Measurements from ENCODE around the gene UBALD2.
"Not testable (repeated sequence)": the region's sequence is repeated elsewhere in the genome, so short reads cannot be mapped to it uniquely, and the experiment has no call there.

Gene UBALD2

DNA sequence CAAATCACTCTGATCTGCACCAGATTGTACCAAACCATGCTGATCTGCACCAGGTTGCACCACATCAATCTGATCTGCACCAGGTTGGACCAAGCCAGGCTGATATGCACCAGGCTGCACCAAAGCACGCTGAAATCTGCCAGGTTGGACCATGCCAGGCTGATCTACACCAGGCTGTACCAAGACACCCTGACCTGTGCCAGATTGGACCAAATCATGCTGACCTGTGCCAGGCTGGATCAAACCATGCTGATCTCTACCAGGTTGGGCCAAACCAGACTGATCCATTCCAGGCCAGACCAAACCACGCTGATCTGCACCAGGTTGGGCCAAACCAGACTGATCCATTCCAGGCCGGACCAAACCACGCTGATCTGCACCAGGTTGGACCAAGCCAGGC, 27.4 kb downstream of the UBALD2 start:
- no peaks in the 10 kb centered on the region for H3K9me3 Mint-ChIP-seq

GRCh38 chr17:76293106-76293505, 28.0 kb downstream of the UBALD2 start:
- ATAC-seq (ENCODE audit: low read depth) (no peak), DNase-seq (ENCODE audit: low spot score in 2 of 2) (no peak)
- H3K4me3 Mint-ChIP-seq, result no peak overlapping the region
- no peaks in the 10 kb centered on the region for H3K4me1 Mint-ChIP-seq
- no peaks in the 10 kb centered on the region for H3K36me3 Mint-ChIP-seq
- H3K27me3 Mint-ChIP-seq, result no peaks in the 10 kb centered on the region
- no peak overlapping the region for H3K27ac Mint-ChIP-seq
- H3K9me3 Mint-ChIP-seq, result no peaks in the 10 kb centered on the region

More for the DNA sequence above, 27.4 kb downstream of the UBALD2 start:
- ATAC-seq (ENCODE audit: low read depth) (no peak), DNase-seq (ENCODE audit: low spot score in 2 of 2) (no peak)
- no peaks in the 10 kb centered on the region for H3K4me1 Mint-ChIP-seq
- no peak overlapping the region for H3K27ac Mint-ChIP-seq
- H3K36me3 Mint-ChIP-seq, result no peaks in the 10 kb centered on the region
- H3K27me3 Mint-ChIP-seq, result no peaks in the 10 kb centered on the region
- no peak overlapping the region for H3K4me3 Mint-ChIP-seq

DNA sequence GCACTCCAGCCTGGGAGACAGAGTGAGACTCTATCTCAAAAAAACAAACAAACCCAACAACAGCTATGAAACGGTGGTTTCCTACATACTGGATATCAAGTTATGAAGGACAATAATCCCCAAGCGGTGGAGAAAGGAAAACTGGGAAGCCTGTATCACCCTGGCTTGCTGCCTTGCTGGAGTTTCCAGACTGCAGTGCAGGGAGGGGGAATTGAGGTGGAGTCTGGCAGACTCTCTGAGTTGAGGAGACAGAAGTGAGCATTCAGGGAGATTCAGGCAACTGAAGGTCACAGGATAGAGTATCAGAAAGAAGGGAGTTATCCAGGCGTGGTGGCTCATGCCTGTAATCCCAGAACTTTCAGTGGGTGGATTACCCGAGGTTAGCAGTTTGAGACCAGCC, 31.0 kb downstream of the UBALD2 start:
- ATAC-seq (ENCODE audit: low read depth) (no peak), DNase-seq (ENCODE audit: low spot score in 2 of 2) (no peak)
- H3K9me3 Mint-ChIP-seq, result no peaks in the 10 kb centered on the region
- H3K4me1 Mint-ChIP-seq, result no peaks in the 10 kb centered on the region
- no peaks in the 10 kb centered on the region for H3K36me3 Mint-ChIP-seq
- H3K27ac Mint-ChIP-seq, result no peak overlapping the region
- no peaks in the 10 kb centered on the region for H3K27me3 Mint-ChIP-seq
- H3K4me3 Mint-ChIP-seq, result no peak overlapping the region

GRCh38 chr17:76296889-76297288, 31.7 kb downstream of the UBALD2 start:
- Mint-ChIP-seq H3K36me3 (no peaks in the 10 kb centered on the region), H3K9me3 (no peaks in the 10 kb centered on the region), H3K27ac (no peak overlapping the region), H3K4me3 (no peak overlapping the region), H3K4me1 (no peaks in the 10 kb centered on the region), H3K27me3 (no peaks in the 10 kb centered on the region)
- ATAC-seq (ENCODE audit: low read depth) (no peak), DNase-seq (ENCODE audit: low spot score in 2 of 2) (no peak)

GRCh38 chr17:76297436-76297835, 32.3 kb downstream of the UBALD2 start:
- Mint-ChIP-seq H3K9me3 (no peaks in the 10 kb centered on the region), H3K27me3 (no peaks in the 10 kb centered on the region), H3K27ac (no peak overlapping the region), H3K36me3 (no peaks in the 10 kb centered on the region), H3K4me3 (no peak overlapping the region), H3K4me1 (no peaks in the 10 kb centered on the region)
- no peak for DNase-seq (ENCODE audit: low spot score in 2 of 2)
- no peak for ATAC-seq (ENCODE audit: low read depth)

DNA sequence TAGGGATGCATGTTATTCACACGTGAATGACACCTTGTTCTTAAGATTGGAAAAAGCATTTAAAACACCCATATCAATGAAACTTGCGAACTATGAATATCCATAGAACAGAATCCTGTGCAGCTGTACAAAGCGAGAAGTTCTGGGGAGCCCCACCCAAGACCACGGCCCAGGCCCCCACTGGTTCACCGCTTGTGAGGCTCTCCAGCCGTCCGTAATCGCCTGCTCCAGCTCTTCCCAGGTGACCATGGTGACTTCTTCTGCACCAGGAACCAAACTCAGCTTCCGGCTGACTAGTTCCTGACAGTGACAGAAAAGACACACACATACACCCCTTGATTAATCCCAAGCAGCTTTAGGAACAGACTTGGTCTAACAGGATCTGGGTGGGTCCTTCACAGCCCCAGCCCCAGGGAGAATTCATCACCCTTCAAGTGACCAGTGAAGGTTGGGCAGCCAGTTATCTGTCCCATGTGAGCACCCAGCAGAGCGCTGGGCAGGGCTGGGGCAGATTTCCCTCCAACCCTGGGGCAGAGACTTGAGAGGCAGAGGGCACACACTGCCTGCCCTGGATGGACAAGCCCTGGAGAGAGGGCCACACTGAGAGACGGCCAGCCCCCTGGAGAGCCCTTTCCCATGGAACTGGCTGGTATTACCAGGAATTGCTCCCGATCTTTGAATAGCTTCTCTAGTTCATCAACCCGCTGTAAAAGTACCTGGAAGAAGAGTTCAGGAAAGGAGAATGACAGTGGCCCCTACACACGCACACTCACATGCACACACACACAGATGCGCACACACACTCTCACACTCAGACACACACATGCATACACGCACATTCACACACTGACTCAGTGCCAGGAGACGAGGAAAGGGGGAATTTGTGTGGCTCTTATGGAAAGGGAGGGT, 39.3 kb downstream of the UBALD2 start:
- Mint-ChIP-seq H3K4me1 (no peaks in the 10 kb centered on the region), H3K36me3 (peaks cover 4% of the 10 kb centered on the region), H3K9me3 (no peaks in the 10 kb centered on the region), H3K4me3 (no peak overlapping the region), H3K27ac (no peak overlapping the region), H3K27me3 (no peaks in the 10 kb centered on the region)
- no peak for DNase-seq (ENCODE audit: low spot score in 2 of 2)
- no peak for ATAC-seq (ENCODE audit: low read depth)

DNA sequence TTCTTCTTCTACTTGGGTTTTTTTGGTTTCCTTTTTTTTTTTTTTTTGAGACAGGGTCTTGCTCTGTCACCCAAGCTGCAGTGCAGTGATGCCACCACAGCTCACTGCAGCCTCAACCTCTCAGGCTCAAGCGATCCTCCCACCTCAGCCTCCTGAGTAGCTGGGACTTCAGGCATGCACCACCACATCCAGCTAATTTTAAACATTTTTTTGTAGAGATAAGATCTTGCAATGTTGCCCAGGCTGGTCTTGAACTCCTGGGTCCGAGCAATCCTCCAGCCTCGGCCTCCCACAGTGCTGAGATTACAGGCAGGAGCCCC, 39.9 kb downstream of the UBALD2 start:
- H3K9me3 Mint-ChIP-seq, H3K27ac Mint-ChIP-seq, H3K4me1 Mint-ChIP-seq: not testable (repeated sequence)

DNA sequence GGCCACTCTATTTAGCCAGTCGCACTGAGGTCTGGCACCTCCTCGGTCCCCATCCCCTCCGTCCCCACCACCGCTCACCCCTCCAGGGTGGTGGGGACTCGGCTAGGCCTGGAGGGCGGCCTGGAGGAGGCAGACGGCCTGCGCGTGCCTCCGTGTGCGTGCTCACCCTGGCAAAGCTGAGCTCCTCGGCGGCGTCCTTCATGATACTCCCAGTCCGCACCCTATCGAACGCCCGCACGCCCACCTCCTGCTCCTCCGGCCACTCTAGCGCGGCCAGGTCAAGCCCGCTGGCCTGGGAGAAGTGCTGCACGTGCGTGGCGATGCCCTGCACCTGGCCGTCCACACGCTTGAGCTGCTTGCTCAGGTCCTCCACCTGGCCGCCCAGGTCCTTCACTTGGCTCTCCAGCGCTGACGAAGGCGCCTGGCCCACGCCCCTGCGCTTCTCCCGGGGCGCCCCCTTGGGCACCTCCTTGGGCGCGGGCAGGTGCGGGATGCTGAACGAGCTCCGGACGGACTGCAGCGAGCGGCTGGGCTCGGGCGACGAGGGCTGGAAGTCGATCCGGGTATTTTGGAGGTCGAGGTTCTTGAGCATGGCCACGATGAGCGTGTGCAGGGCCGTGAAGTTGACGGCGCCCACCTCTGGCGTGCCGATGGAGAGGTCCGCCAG, 42.3 kb downstream of the UBALD2 start:
- Mint-ChIP-seq H3K36me3 (peaks cover 6% of the 10 kb centered on the region), H3K27me3 (no peaks in the 10 kb centered on the region), H3K4me1 (no peaks in the 10 kb centered on the region), H3K27ac (no peak overlapping the region), H3K9me3 (no peaks in the 10 kb centered on the region), H3K4me3 (no peak overlapping the region)
- DNase-seq (ENCODE audit: low spot score in 2 of 2), result no peak
- no peak for ATAC-seq (ENCODE audit: low read depth)

More for the DNA sequence above, 39.9 kb downstream of the UBALD2 start:
- H3K27me3 Mint-ChIP-seq; DNase-seq (ENCODE audit: low spot score in 2 of 2); H3K4me3 Mint-ChIP-seq; ATAC-seq (ENCODE audit: low read depth); H3K36me3 Mint-ChIP-seq: not testable (repeated sequence)

- H3K27ac Mint-ChIP-seq, result no peak within 1 kb of the TSS
These were observed 42.8 kb downstream of the UBALD2 start, which contains the start of gene QRICH2 for GRCh38 chr17:76307966-76308338. QRICH2 (minus strand) TSS chr17:76308276; CDS start chr17:76307998, 278 bp downstream.

DNA sequence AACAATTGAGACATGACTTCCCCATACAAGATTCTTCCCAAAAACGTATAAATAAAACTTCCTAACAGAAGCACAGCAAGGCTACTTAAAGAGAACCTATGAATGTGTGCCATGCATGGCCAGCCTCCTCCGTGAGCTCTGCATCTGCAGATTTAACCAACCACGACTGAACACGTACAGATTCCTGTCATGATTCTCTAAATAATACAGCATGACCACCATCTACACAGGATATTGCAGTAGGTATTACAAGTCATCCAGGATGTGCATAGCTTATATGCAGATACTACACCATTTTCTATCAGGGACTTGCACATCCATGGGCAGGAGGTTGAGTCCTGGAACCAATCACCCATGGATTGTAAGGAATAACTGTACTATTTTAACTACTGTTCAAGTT, 44.3 kb downstream of the UBALD2 start:
- DNase-seq (ENCODE audit: low spot score in 2 of 2) (no peak), ATAC-seq (ENCODE audit: low read depth) (no peak)
- no peak overlapping the region for H3K4me3 Mint-ChIP-seq
- H3K9me3 Mint-ChIP-seq, result no peaks in the 10 kb centered on the region
- peaks cover 16% of the 10 kb centered on the region for H3K36me3 Mint-ChIP-seq
- H3K4me1 Mint-ChIP-seq, result no peaks in the 10 kb centered on the region
- H3K27ac Mint-ChIP-seq, result no peak overlapping the region
- H3K27me3 Mint-ChIP-seq, result no peaks in the 10 kb centered on the region

More at GRCh38 chr17:76307966-76308338, 42.8 kb downstream of the UBALD2 start, which contains the start of gene QRICH2:
- no peaks in the 10 kb centered on the region for H3K4me1 Mint-ChIP-seq
- H3K36me3 Mint-ChIP-seq, result peaks cover 10% of the 10 kb centered on the region
- ATAC-seq (ENCODE audit: low read depth) (no peak), DNase-seq (ENCODE audit: low spot score in 2 of 2) (no peak)
- no peak within 1 kb of the TSS for H3K4me3 Mint-ChIP-seq
- no peaks in the 10 kb centered on the region for H3K9me3 Mint-ChIP-seq
- no peaks in the 10 kb centered on the region for H3K27me3 Mint-ChIP-seq

- no peak for DNase-seq (ENCODE audit: low spot score in 2 of 2)
- no peaks in the 10 kb centered on the region for H3K9me3 Mint-ChIP-seq
- no peak overlapping the region for H3K4me3 Mint-ChIP-seq
- peaks cover 18% of the 10 kb centered on the region for H3K36me3 Mint-ChIP-seq
- no peak overlapping the region for H3K27ac Mint-ChIP-seq
- no peaks in the 10 kb centered on the region for H3K27me3 Mint-ChIP-seq
- no peaks in the 10 kb centered on the region for H3K4me1 Mint-ChIP-seq
- no peak for ATAC-seq (ENCODE audit: low read depth)
These were observed 47.6 kb downstream of the UBALD2 start for GRCh38 chr17:76312735-76313134.

DNA sequence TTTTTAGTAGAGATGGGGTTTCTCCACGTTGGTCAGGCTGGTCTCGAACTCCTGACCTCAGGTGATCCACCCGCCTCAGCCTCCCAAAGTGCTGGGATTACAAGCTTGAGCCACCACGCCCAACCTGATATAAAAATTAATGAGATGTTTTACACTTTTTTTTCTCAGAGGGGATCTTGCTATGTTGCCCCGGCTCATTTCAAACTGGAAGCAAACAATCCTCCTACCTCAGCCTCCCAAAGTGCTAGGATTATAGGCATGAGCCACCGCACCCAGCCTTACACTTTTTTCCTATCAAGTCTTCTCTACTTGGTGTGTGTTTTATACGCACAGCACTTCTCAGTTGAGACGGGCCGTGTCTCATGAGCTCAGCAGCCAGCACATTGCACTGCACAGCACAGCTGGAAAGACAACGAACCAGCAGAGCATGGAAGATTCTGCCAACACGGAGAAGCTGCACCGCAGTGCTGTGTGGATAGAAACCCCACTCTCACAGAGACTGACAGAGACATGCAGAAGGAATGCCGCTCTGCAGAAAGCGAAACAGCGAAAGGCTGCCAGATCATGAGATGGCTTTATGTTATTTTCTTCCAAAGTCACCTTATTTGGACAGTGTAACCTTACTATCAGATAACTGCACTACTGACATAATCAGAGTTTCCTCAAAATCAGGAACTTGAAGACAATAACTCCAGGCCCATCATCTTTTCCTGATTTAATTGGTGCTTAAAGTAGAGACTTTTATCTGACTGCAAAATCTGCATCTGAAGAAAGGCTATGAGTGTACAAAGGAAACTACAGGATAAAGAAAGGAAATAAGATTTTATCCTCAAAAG, 49.5 kb downstream of the UBALD2 start:
- DNase-seq (ENCODE audit: low spot score in 2 of 2) (no peak), ATAC-seq (ENCODE audit: low read depth) (no peak)
- Mint-ChIP-seq H3K4me3 (no peak overlapping the region), H3K4me1 (no peaks in the 10 kb centered on the region), H3K27ac (no peak overlapping the region), H3K9me3 (no peaks in the 10 kb centered on the region), H3K36me3 (peaks cover 13% of the 10 kb centered on the region), H3K27me3 (no peaks in the 10 kb centered on the region)

- no peak for DNase-seq (ENCODE audit: low spot score in 2 of 2)
- Mint-ChIP-seq H3K9me3 (no peaks in the 10 kb centered on the region), H3K27me3 (no peaks in the 10 kb centered on the region), H3K4me1 (no peaks in the 10 kb centered on the region), H3K4me3 (no peak overlapping the region), H3K36me3 (peaks cover 16% of the 10 kb centered on the region), H3K27ac (no peak overlapping the region)
- ATAC-seq (ENCODE audit: low read depth), result no peak
These were observed 52.4 kb downstream of the UBALD2 start for GRCh38 chr17:76317535-76317934.

GRCh38 chr17:76318586-76318985, 53.4 kb downstream of the UBALD2 start:
- no peak for ATAC-seq (ENCODE audit: low read depth)
- peaks cover 10% of the 10 kb centered on the region for H3K36me3 Mint-ChIP-seq
- H3K4me1 Mint-ChIP-seq, result no peaks in the 10 kb centered on the region
- no peaks in the 10 kb centered on the region for H3K9me3 Mint-ChIP-seq
- no peaks in the 10 kb centered on the region for H3K27me3 Mint-ChIP-seq
- no peak overlapping the region for H3K27ac Mint-ChIP-seq
- DNase-seq (ENCODE audit: low spot score in 2 of 2), result no peak
- no peak overlapping the region for H3K4me3 Mint-ChIP-seq
